ENCODE measurements around the gene C6orf58.

- TF ChIP-seq EP300 (IDR thresholded peaks at IDR 0.05; ENCODE audit: borderline replicate concordance in 1 of 2, low read depth in 1 of 2, low read length in 1 of 2) (no peak), CTCF (IDR thresholded peaks at IDR 0.05) (no peak), JUND (IDR thresholded peaks at IDR 0.05) (no peak), FOXM1 (IDR thresholded peaks at IDR 0.05; ENCODE audit: low read depth) (no peak), FOSL2 (IDR thresholded peaks at IDR 0.05; ENCODE audit: borderline replicate concordance, low read depth) (no peak), RCOR1 (IDR thresholded peaks at IDR 0.05; ENCODE audit: low read length) (no peak), TEAD4 (IDR thresholded peaks at IDR 0.05; ENCODE audit: borderline replicate concordance, insufficient read depth) (no peak), USF1 (IDR thresholded peaks at IDR 0.05; ENCODE audit: borderline replicate concordance, low read depth) (no peak), SIN3A (IDR thresholded peaks at IDR 0.05; ENCODE audit: borderline replicate concordance, low read depth, low read length) (no peak)
Measured at GRCh38 chr6:127587875-127588274, 10.9 kb downstream of the C6orf58 start.
